Limb (tissue), 2 donors: Measurements from ENCODE around the gene MCFD2.
"Not testable (repeated sequence)": the region's sequence is repeated elsewhere in the genome, so short reads cannot be mapped to it uniquely, and the experiment has no call there.

Experiments used
- DNase-seq, 2 donors: peaks; one replicate each; pipeline ENCODE4 v3.0.0-alpha.2; 2016; ENCODE audit errors: extremely low spot score in 2 of 2

Gene MCFD2

GRCh38 chr2:46904908-46905678 lies 10.5 kb downstream of the MCFD2 start:
- not testable (repeated sequence) for DNase-seq

GRCh38 chr2:46902980-46903379 lies 12.6 kb downstream of the MCFD2 start:
- not testable (repeated sequence) for DNase-seq

GRCh38 chr2:46902465-46902864 lies 13.1 kb downstream of the MCFD2 start:
- DNase-seq, result no peak

- DNase-seq, result no peak
Observed at GRCh38 chr2:46901611-46902010, 14.0 kb downstream of the MCFD2 start.

GRCh38 chr2:46900381-46900780 lies 15.2 kb downstream of the MCFD2 start:
- DNase-seq, result no peak

- DNase-seq, result no peak
Observed at GRCh38 chr2:46899053-46899452, 16.6 kb downstream of the MCFD2 start.

GRCh38 chr2:46898024-46898423 lies 17.6 kb downstream of the MCFD2 start:
- DNase-seq, result no peak

- no peak for DNase-seq
Observed at GRCh38 chr2:46893269-46893939, 22.2 kb downstream of the MCFD2 start.

- DNase-seq, result no peak
Observed at GRCh38 chr2:46891956-46892553, 23.6 kb downstream of the MCFD2 start.

- no peak for DNase-seq
Observed at GRCh38 chr2:46888421-46888952, 27.1 kb downstream of the MCFD2 start.

GRCh38 chr2:46887028-46887885 lies 28.3 kb downstream of the MCFD2 start:
- DNase-seq, result no peak

- DNase-seq, result no peak
Observed at GRCh38 chr2:46886268-46887027, 29.2 kb downstream of the MCFD2 start.

- no peak for DNase-seq
Observed at GRCh38 chr2:46885376-46885775, 30.2 kb downstream of the MCFD2 start.

- no peak for DNase-seq
Observed at GRCh38 chr2:46879511-46879910, 36.1 kb downstream of the MCFD2 start.

GRCh38 chr2:46878886-46879285 lies 36.7 kb downstream of the MCFD2 start:
- no peak for DNase-seq

- no peak for DNase-seq
Observed at GRCh38 chr2:46878240-46878877, 37.2 kb downstream of the MCFD2 start.

GRCh38 chr2:46877619-46878113 lies 37.9 kb downstream of the MCFD2 start:
- DNase-seq, result no peak

GRCh38 chr2:46876741-46877384 lies 38.7 kb downstream of the MCFD2 start:
- DNase-seq, result peak in 1 of 2 donors; percentile 76

GRCh38 chr2:46875962-46876689 lies 39.5 kb downstream of the MCFD2 start:
- not testable (repeated sequence) for DNase-seq
